ENCODE data around the gene FOSL2.

Gene FOSL2

DNA sequence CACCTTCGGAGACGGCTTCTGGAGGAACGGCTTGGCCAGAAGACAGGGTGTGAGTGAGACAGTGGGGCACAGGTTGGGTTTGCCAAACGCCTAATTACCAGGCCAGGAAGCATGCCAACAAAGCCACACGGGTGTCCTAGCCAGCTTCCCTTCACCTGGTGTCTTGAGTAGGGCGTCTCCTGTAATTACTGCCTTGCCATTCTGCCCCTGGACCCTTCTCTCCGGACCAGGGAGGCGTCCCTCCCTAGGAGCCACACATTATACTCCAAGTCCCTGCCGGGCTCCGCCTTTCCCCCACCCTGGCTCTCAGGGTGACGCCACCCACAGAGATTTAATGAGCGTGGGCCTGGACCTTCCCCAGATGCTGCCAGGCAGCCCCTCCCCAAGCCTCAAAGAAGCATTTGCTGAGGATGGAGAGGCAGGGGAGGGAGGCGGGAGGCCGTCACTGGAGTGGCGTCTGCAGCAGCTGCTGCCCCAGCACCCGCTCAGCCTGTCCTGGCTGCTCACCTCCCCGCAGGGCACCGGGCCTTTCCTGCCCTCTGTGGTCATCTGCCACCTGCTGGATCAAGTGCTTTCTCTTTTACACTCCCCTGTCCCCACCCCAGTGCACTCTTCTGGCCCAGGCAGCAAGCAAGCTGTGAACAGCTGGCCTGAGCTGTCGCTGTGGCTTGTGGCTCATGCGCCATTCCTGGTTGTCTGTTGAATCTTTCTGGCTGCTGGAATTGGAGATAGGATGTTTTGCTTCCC lies 20.7 kb downstream of the FOSL2 start:
- Histone ChIP-seq H3K36me3 (ENCODE audit: control insufficient read depth, insufficient read depth, low read length) (no peaks in the 10 kb centered on the region), H3K4me1 (ENCODE audit: control insufficient read depth, insufficient read depth, low read length) (peaks cover 6% of the 10 kb centered on the region; the same call in 1 of the 2 replicates), H3K4me3 (ENCODE audit: low read length) (no peak overlapping the region), H3K9me3 (ENCODE audit: control insufficient read depth, insufficient read depth, low read length) (no peaks in the 10 kb centered on the region), H3K27ac (ENCODE audit: low read length) (no peak overlapping the region), H3K27me3 (ENCODE audit: control insufficient read depth, insufficient read depth, low read length) (no peaks in the 10 kb centered on the region)
- WGBS (ENCODE audit: insufficient coverage, insufficient read length), result no CpG with 5 or more reads among the region's 20 CpGs
- DNase-seq (ENCODE audit: low read depth, low spot score), result no peak

DNA sequence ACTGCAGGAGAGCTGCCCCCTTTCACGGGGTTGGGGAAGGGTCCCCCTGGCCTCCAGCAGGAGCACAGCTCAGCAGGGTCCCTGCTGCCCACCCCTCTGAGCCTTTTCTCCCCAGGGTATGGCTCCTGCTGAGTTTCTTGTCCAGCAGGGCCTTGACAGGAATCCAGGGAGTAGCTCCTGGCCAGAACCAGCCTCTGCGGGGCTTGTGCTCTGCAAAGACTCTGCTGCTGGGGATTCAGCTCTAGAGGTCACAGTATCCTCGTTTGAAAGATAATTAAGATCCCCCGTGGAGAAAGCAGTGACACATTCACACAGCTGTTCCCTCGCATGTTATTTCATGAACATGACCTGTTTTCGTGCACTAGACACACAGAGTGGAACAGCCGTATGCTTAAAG lies 21.2 kb downstream of the FOSL2 start:
- Histone ChIP-seq H3K36me3 (ENCODE audit: control insufficient read depth, insufficient read depth, low read length) (no peaks in the 10 kb centered on the region), H3K27me3 (ENCODE audit: control insufficient read depth, insufficient read depth, low read length) (no peaks in the 10 kb centered on the region), H3K4me3 (ENCODE audit: low read length) (no peak overlapping the region), H3K27ac (ENCODE audit: low read length) (no peak overlapping the region), H3K4me1 (ENCODE audit: control insufficient read depth, insufficient read depth, low read length) (peaks cover 6% of the 10 kb centered on the region; the same call in 1 of the 2 replicates), H3K9me3 (ENCODE audit: control insufficient read depth, insufficient read depth, low read length) (no peaks in the 10 kb centered on the region)
- no CpG with 5 or more reads among the region's 7 CpGs for WGBS (ENCODE audit: insufficient coverage, insufficient read length)
- DNase-seq (ENCODE audit: low read depth, low spot score), result no peak

DNA sequence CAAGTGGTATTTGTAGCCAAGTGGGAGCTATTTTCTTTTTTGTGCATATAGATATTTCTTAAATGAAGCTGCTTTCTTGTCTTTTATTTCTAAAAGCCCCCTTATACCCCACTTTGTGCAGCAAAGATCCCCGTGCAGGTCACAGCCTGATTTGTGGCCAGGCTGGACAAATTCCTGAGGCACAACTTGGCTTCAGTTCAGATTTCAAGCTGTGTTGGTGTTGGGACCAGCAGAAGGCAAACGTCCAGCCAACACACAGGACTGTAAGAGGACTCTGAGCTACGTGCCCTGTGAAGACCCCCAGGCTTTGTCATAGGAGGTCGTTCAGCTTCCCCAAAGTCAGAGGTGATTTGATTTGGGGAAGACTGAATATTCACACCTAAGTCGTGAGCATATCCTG lies 21.9 kb downstream of the FOSL2 start:
- DNase-seq (ENCODE audit: low read depth, low spot score), result no peak
- Histone ChIP-seq H3K4me1 (ENCODE audit: control insufficient read depth, insufficient read depth, low read length) (peaks cover 6% of the 10 kb centered on the region; the same call in 1 of the 2 replicates), H3K4me3 (ENCODE audit: low read length) (no peak overlapping the region), H3K27me3 (ENCODE audit: control insufficient read depth, insufficient read depth, low read length) (no peaks in the 10 kb centered on the region), H3K36me3 (ENCODE audit: control insufficient read depth, insufficient read depth, low read length) (no peaks in the 10 kb centered on the region), H3K9me3 (ENCODE audit: control insufficient read depth, insufficient read depth, low read length) (no peaks in the 10 kb centered on the region), H3K27ac (ENCODE audit: low read length) (no peak overlapping the region)
- no CpG with 5 or more reads among the region's 5 CpGs for WGBS (ENCODE audit: insufficient coverage, insufficient read length)

DNA sequence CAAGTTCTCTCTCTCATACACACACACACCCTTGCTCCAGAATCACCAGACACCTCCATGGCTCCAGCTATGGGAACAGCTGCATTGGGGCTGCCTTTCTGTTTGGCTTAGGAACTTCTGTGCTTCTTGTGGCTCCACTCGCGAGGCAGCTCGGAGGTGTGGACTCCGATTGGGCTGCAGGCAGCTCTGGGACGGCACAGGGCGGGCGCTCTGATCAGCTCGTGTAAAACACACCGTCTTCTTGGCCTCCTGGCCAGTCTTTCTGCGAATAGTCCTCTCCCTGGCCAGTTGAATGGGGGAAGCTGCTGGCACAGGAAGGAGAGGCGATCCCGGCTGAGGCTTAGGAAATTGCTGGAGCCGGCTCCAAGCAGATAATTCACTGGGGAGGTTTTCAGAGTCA lies 22.4 kb downstream of the FOSL2 start:
- H3K27ac ChIP-seq (ENCODE audit: low read length), result no peak overlapping the region
- H3K9me3 ChIP-seq (ENCODE audit: control insufficient read depth, insufficient read depth, low read length), result no peaks in the 10 kb centered on the region
- WGBS (ENCODE audit: insufficient coverage, insufficient read length), result no CpG with 5 or more reads among the region's 13 CpGs
- DNase-seq (ENCODE audit: low read depth, low spot score), result no peak
- H3K4me1 ChIP-seq (ENCODE audit: control insufficient read depth, insufficient read depth, low read length), result peaks cover 6% of the 10 kb centered on the region; the same call in 1 of the 2 replicates
- H3K36me3 ChIP-seq (ENCODE audit: control insufficient read depth, insufficient read depth, low read length), result no peaks in the 10 kb centered on the region
- H3K27me3 ChIP-seq (ENCODE audit: control insufficient read depth, insufficient read depth, low read length), result no peaks in the 10 kb centered on the region
- no peak overlapping the region for H3K4me3 ChIP-seq (ENCODE audit: low read length)

DNA sequence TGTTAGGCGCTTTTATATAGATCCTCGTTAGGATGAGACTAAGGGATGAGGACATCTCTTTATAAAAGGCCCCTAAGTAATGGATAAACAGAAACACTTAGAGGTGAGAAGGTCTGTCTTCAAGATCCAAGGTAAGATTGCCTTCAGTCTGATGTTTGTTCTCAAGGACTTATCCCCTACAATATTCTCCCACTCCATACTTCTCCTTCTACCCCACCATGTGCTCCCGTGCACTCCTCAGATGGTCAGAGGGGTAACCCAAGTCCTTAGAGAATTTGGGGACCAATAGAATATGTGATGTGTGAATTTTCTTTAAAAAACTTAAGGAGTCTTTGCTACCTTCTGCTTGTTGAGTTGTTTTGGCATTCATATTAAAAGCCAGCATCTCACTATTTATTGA lies 23.1 kb downstream of the FOSL2 start:
- WGBS (ENCODE audit: insufficient coverage, insufficient read length), result no CpG with 5 or more reads among the region's 3 CpGs
- no peaks in the 10 kb centered on the region for H3K36me3 ChIP-seq (ENCODE audit: control insufficient read depth, insufficient read depth, low read length)
- no peak overlapping the region for H3K4me3 ChIP-seq (ENCODE audit: low read length)
- no peak for DNase-seq (ENCODE audit: low read depth, low spot score)
- no peaks in the 10 kb centered on the region for H3K27me3 ChIP-seq (ENCODE audit: control insufficient read depth, insufficient read depth, low read length)
- H3K9me3 ChIP-seq (ENCODE audit: control insufficient read depth, insufficient read depth, low read length), result no peaks in the 10 kb centered on the region
- peaks cover 6% of the 10 kb centered on the region; the same call in 1 of the 2 replicates for H3K4me1 ChIP-seq (ENCODE audit: control insufficient read depth, insufficient read depth, low read length)
- no peak overlapping the region for H3K27ac ChIP-seq (ENCODE audit: low read length)

DNA sequence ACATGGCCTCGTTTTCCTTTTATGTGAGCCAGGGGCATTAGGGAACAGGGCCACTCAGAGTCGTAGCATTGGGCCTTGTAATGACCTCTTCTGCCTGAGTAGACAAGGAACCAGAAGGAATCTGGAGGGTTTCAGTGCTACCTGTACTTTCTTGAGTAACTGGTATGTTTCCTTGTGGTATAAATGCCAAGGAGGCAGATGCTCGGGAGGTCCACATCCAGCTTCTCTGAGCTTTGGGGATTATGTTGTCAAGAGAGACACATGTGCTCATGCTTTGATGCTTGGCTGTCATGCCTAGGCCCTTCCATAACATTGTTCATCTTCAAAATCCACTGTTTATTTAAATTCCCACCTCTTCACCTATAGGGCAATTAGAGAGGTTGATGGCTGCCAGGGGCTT lies 26.3 kb downstream of the FOSL2 start:
- no CpG with 5 or more reads among the region's 3 CpGs for WGBS (ENCODE audit: insufficient coverage, insufficient read length)

DNA sequence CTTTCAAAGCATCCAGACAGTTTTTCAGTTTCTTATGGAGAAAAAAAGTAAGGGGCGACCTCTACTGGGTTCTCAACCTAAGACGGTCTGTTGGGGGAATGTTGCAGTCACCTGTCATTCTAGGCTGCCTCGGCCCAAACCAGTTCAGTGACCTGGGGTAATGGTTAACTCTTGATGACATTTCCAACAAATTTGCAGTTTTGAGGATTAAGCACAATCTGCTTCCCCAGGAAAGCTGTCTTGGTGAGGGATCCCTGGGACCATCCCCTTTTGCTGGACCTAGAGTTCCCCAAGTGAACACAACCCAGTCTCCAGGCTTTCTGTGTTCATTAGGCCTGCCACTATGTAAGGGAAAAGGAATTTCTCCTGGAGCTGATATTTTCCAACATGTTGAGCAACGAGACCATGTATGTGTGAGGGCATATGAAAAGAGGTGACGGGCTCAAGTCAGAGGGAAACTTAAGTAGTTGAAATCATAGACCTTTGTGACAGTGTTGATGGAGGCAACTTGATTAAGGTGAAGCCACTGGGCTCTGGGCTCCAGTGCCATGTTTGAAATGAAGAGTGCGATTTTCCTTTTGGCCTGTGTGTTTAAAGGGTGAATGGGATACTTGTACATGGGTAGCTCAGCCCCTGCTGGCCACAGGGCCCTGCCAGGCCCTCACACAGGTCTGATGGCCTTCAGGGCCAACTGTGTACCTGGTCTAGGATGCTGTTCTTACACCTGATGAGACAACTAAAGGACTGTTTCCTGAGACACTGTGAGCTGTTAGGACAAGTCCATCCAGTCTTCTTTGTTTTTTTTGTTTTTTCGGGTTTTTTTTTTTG lies 27.0 kb downstream of the FOSL2 start:
- no peak overlapping the region for H3K27ac ChIP-seq (ENCODE audit: low read length)

More for the DNA sequence above, 26.3 kb downstream of the FOSL2 start:
- Histone ChIP-seq H3K27me3 (ENCODE audit: control insufficient read depth, insufficient read depth, low read length) (no peaks in the 10 kb centered on the region), H3K4me1 (ENCODE audit: control insufficient read depth, insufficient read depth, low read length) (peaks cover 2% of the 10 kb centered on the region; the same call in 1 of the 2 replicates), H3K36me3 (ENCODE audit: control insufficient read depth, insufficient read depth, low read length) (no peaks in the 10 kb centered on the region), H3K4me3 (ENCODE audit: low read length) (no peak overlapping the region), H3K27ac (ENCODE audit: low read length) (no peak overlapping the region), H3K9me3 (ENCODE audit: control insufficient read depth, insufficient read depth, low read length) (no peaks in the 10 kb centered on the region)
- no peak for DNase-seq (ENCODE audit: low read depth, low spot score)

DNA sequence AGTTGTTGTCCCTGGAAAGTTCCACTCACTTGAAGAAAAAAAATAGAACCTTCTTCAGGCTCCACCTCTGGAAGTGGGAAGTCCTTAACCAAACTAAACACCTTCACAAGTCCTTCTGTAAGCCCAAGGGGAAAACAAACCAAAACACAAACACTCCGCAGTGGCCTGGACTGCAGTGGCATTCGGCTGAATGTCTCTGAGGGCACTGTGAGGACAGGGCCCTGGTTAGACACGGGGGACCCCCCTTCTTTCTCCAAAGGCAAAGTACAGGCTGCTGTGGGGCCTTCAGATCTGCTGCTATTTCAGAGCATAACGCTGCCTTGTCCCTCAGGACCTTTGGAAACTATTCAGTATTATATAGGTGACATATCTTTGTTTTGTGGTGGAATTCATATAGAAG lies 28.1 kb downstream of the FOSL2 start:
- Histone ChIP-seq H3K36me3 (ENCODE audit: control insufficient read depth, insufficient read depth, low read length) (no peaks in the 10 kb centered on the region), H3K27me3 (ENCODE audit: control insufficient read depth, insufficient read depth, low read length) (no peaks in the 10 kb centered on the region), H3K4me3 (ENCODE audit: low read length) (no peak overlapping the region), H3K9me3 (ENCODE audit: control insufficient read depth, insufficient read depth, low read length) (no peaks in the 10 kb centered on the region), H3K27ac (ENCODE audit: low read length) (no peak overlapping the region), H3K4me1 (ENCODE audit: control insufficient read depth, insufficient read depth, low read length) (no peaks in the 10 kb centered on the region)
- WGBS (ENCODE audit: insufficient coverage, insufficient read length), result no CpG with 5 or more reads among the region's 4 CpGs
- no peak for DNase-seq (ENCODE audit: low read depth, low spot score)

More for the DNA sequence above, 27.0 kb downstream of the FOSL2 start:
- Histone ChIP-seq H3K4me3 (ENCODE audit: low read length) (no peak overlapping the region), H3K27me3 (ENCODE audit: control insufficient read depth, insufficient read depth, low read length) (no peaks in the 10 kb centered on the region), H3K4me1 (ENCODE audit: control insufficient read depth, insufficient read depth, low read length) (peaks cover 2% of the 10 kb centered on the region; the same call in 1 of the 2 replicates), H3K36me3 (ENCODE audit: control insufficient read depth, insufficient read depth, low read length) (no peaks in the 10 kb centered on the region), H3K9me3 (ENCODE audit: control insufficient read depth, insufficient read depth, low read length) (no peaks in the 10 kb centered on the region)
- DNase-seq (ENCODE audit: low read depth, low spot score), result no peak
- WGBS (ENCODE audit: insufficient coverage, insufficient read length), result no CpG with 5 or more reads among the region's 7 CpGs

DNA sequence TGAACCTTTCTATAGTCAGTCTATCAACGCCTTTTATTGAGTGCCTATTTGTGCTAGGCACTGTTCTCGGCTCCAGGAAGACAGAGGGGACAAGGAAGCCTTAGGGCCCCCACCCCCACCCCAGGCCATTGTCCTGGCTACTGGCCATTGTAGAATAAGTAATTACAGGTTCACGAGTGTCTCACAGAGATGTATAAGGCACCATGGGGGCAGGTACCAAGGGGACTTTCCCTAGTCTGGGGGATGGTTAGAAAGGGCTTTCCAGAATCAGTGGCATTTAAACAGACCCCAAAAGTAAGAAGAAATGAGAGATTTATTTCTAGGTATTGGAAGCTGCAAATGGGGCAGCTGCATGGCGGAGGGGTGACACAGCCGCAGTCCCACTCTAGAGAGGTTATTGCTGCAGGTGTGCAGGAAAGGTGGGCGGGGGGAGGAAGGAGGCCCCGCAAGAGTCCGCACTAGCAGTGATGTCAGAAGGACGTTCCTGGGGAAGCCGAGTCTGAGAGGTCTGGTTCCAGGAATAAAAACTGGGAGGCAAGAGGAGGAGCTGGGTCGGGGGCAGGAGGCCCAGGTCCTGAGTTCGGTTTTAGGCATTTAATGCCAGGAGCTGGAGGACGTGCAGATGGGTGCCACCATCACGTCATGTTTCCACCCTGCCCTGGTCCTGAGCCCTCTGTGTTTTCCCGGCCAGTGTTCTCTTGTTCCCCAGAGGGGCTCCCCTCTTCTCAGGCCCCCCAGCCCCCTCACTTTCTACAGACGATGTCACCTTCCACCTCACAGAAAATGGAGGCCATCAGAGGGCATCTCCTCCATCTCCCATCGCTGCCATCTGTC lies 30.5 kb downstream of the FOSL2 start:
- Histone ChIP-seq H3K27me3 (ENCODE audit: control insufficient read depth, insufficient read depth, low read length) (no peaks in the 10 kb centered on the region), H3K4me3 (ENCODE audit: low read length) (no peak overlapping the region), H3K4me1 (ENCODE audit: control insufficient read depth, insufficient read depth, low read length) (no peaks in the 10 kb centered on the region), H3K27ac (ENCODE audit: low read length) (no peak overlapping the region), H3K36me3 (ENCODE audit: control insufficient read depth, insufficient read depth, low read length) (no peaks in the 10 kb centered on the region), H3K9me3 (ENCODE audit: control insufficient read depth, insufficient read depth, low read length) (no peaks in the 10 kb centered on the region)
- no peak for DNase-seq (ENCODE audit: low read depth, low spot score)
- WGBS (ENCODE audit: insufficient coverage, insufficient read length), result no CpG with 5 or more reads among the region's 17 CpGs

Measured in iPS DF 6.9 (cell line).